Hippocampal formation (tissue), 2 donors: ENCODE results near the gene CIDEA.

Source experiments
- DNase-seq, 2 donors: peaks; one replicate each; lab custom pipeline; 2025; lab: John Stamatoyannopoulos, UW

CIDEA gene

DNA sequence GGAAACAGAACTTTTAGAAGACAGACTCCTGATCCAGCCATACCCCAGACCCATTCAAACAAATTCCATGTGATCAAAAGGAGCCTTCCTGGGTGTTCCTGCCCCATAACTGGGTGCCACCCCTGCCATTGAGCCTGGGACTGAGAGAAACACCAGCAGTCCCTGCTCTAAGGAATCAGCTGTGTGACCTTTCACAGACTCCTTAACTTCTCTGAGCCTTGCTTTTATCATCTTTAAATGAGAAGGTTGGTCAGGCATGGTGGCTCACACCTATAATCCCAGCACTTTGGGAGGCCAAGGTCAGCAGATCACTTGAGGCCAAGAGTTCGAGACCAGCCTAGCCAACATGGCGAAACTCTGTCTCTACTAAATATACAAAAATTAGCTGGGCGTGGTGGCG lies 20.6 kb downstream of the CIDEA start:
- DNase-seq, result no peak

DNA sequence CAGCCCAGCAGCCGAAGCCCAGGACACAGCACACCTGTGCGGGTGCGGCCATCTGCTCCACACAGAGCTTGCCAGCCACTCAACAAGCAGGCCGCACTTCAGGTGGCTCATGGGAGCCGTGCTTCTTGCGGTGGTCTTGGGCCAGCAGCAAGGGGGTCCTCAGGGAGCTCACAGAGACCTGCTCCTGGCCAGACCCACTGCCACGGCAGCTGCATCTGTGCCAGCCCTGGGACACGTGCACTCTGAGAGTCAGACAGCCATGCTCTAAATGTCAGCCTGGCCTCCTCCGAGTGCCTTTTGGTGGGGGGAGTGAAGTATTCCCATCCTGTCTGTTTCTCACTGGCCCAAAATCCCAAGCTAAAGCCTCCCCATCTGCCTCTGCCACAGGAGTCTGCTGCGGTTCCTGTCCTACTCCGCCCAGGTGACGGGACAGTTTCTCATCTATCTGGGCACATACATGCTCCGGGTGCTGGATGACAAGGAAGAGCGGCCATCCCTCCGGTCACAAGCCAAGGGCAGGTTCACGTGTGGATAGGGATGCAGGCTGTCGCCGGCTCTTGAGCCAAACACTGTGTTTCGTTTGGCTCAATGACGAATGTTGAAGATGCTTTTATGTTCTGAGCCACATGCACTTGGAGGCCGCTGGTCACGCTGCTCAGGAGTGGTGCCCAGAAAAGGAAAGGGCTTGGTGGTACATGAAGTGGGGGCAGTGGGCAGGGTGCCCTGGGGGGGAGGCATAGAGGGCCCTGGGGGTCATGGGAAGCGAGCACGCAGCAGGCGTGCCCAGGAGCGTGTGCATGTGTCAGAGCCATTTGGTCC lies 22.8 kb downstream of the CIDEA start:
- DNase-seq, result no peak

GRCh38 chr18:12278215-12278671 lies 24.1 kb downstream of the CIDEA start:
- no peak for DNase-seq

DNA sequence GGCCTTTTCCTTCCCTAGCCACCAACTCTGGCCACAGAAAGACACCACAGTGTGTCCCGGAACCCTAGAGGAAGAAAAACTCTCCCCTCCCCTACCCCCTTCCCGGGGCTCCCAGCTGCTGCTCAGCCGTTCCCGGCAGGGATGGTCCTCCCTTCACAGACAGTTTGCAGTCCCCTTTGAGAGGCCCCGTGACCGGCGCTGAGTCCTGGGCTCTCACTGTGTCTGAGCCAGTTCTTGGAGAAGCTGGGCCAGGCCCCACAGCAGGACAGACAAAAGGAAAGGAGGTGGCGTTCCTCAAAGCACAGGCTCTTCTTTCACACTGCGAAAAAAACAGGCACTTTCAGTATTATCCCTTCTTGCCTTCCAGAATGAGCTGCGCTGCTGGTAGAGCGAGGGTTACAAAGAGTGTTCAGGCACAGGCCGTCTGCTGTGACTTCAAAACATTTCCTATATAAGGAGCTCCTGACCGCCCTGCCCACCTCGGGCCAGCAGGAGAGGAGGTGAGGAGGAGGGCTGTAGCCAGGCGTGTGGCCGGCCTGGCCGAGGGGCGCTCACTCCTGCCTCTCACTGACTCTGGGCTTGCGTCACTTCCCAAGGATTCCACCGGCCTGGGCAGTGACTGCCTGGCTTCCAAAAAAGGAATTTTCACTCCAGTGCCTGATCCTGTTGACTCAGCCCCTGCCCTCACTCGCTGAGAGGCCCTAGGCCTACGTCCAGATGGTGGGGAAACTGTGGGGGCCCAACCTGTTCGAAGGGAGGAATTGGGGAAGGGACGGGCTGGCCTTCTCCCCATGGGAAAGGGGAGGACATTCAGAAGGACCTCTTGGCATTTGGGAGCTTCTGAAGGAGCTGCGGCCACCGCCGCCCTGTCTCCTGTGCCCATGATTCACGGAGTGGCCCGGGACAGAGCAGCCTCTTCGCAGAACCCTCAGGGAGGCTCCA lies 24.9 kb downstream of the CIDEA start:
- peak; percentile 29 to 44 for DNase-seq

GRCh38 chr18:12279781-12280531 lies 25.8 kb downstream of the CIDEA start:
- no peak for DNase-seq

GRCh38 chr18:12281861-12282260 lies 27.7 kb downstream of the CIDEA start:
- DNase-seq, result no peak

GRCh38 chr18:12282442-12283039 lies 28.4 kb downstream of the CIDEA start:
- no peak for DNase-seq

DNA sequence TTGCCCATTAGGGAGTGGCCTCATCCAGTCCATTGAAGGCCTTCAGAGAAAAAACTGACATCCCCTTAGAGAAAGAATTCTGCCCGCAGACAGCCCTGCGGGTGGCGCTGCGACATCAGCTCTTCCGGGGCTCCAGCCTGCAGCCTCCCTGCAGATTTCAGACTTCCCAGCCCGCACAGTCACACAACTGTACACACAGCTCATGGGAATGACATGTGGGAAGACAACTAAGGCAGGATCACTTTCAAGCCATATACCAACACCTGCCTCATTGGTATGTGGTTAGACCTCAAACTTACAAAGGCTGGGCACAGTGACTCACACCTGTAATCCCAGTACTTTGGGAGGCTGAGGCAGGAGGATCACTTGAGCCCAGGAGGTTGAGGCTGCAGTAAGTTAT lies 29.1 kb downstream of the CIDEA start:
- no peak for DNase-seq

DNA sequence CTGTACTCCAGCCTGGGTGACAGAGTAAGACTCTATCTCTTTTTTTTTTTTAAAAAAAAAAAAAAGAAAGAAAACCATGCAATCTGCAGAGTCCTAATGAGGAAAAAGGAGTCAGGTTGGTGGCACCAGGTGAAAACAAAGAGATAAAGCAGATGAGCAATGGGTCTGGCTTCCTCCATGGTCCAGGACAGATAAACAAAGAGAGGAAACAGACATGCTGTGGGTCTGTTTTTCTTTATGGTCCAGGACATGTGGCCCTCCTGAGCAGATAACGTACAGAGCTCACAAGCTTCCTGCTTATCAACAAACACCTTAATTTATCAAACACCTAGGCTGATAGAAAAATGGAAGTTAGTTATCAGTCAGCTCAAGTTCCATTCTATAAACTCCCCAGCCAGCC lies 29.5 kb downstream of the CIDEA start:
- no peak for DNase-seq

GRCh38 chr18:12287131-12287681 lies 33.0 kb downstream of the CIDEA start:
- no peak for DNase-seq

DNA sequence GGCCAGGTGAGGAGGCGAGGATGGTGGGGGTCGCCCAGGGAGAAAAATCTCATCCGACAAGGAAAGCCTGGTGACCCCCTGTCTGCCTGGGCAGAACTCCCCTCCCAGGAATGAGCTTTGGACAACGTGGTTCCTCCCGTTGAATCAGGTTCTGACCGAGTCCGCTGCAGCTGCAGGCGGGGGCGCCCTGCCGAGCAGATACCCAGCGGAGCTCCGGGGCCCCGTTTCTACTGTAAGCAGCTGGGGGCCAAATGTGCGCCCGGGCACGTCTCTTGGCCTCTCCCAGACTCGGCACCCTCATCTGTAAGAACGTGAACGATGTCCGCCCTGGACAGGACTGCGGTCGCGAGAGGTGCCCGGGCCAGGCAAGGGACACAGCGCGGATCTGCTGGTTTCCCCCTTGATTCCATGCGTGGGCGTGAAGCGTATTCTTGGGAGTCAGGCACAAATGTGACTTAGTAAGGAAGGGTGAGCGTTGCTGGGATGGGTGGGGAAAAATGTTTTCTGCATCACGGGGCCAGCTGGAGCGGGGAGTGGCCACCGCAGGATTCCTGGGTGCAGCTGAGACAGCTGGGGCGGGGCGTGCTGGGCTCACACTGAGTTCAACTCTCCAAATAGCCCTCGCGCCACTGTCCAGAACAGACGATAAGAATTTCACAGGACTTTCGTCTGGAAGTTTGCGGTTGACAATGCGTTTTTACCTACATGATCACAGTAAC lies 33.7 kb downstream of the CIDEA start:
- no peak for DNase-seq

GRCh38 chr18:12288403-12288755 lies 34.2 kb downstream of the CIDEA start:
- DNase-seq, result no peak

- DNase-seq, result no peak
Measured at GRCh38 chr18:12290086-12290485, 35.9 kb downstream of the CIDEA start.

- DNase-seq, result no peak
Measured at GRCh38 chr18:12291161-12291560, 37.0 kb downstream of the CIDEA start.

GRCh38 chr18:12291690-12292089 lies 37.5 kb downstream of the CIDEA start:
- DNase-seq, result no peak

- DNase-seq, result no peak
Measured at GRCh38 chr18:12293831-12294230, 39.7 kb downstream of the CIDEA start.

DNA sequence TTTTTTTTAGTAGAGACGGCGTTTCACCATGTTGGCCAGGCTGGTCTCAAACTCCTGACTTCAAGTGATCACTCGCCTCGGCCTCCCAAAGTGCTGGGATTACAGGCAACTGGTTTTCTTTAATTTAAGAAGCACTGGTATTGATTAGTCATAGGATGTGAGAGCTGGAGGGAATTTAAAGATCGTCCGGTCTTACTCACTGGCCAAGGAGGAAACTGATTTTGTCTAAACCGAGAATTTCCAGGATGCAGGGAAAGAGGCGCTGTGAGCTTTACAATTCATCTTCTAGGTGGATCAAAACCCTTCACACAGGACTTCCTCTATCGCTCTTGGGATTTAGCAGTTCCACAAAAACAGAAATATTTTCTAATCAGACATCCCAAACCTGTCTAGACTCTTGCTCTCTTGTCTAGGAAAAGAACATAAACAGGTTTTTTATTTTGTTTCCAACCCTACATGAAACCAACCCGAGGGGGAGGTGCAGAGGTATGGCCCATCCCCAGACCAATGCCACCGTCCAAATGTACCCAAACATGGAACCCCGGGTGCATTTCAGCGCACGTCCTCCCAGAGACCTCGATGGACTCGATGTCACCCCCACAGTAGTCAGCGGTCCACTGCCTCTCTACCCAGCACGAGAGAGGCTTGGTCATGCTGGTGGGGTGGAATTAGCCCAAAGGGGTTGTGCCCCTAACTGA lies 41.4 kb downstream of the CIDEA start:
- no peak for DNase-seq

DNA sequence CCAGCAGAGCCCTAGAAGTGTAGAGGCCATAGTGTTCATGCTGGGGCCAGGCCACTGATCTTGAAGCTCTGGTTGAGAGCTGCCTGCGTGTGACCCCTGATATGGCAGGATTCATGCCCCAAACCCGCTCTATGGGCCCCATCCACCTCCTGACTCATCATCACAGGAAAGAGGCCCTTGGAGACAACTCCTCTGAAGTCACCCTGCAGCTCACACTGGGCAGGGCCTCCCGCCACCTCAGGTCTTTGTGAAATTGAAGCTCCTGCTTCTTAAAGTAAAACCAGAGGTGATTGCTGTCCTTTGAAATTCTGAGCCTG lies 41.9 kb downstream of the CIDEA start:
- no peak for DNase-seq

- no peak for DNase-seq
Measured at GRCh38 chr18:12296457-12296856, 42.3 kb downstream of the CIDEA start.

- no peak for DNase-seq
Measured at GRCh38 chr18:12299862-12300261, 45.7 kb downstream of the CIDEA start.
